Osteoblast (primary cell): Measurements from ENCODE around the gene HDAC4. TPM values are rescaled to one million over a fixed set of nuclear protein-coding genes. Genes with fewer than 3 reads are reported as not detected.
A peak's percentile ranks its signal among the peaks of the same experiment; 100 is the strongest.

Experiments used
- DNase-seq: peaks from one replicate; pipeline ENCODE4 v3.0.0; 2011; ENCODE audit warnings: low spot score, mixed read lengths; ENCODE audit not compliant: insufficient read length; ENCODE audit errors: missing footprints
- H2AFZ ChIP-seq: 2 replicates; pipeline ENCODE4 v1.6.0; 2011; ENCODE audit warnings: mild to moderate bottlenecking, low read length
- H3K27ac ChIP-seq: 2 replicates; pipeline ENCODE4 v1.5.1; 2011; ENCODE audit warnings: mild to moderate bottlenecking, low read depth, low read length, moderate library complexity
- H3K27me3 ChIP-seq: 2 replicates; pipeline ENCODE4 v1.6.0; 2012; ENCODE audit warnings: mild to moderate bottlenecking, control low read depth, inconsistent platforms, low read length, moderate library complexity; ENCODE audit not compliant: insufficient read depth
- H3K36me3 ChIP-seq: 2 replicates; pipeline ENCODE4 v1.5.1; 2011; ENCODE audit warnings: mild to moderate bottlenecking, low read length, control low read depth, moderate library complexity; ENCODE audit not compliant: insufficient read depth
- H3K4me1 ChIP-seq: 2 replicates; pipeline ENCODE4 v1.5.1; 2011; ENCODE audit warnings: mild to moderate bottlenecking, low read length, control low read depth, moderate library complexity; ENCODE audit not compliant: insufficient read depth
- H3K4me2 ChIP-seq: 2 replicates; pipeline ENCODE4 v1.6.0; 2011; ENCODE audit warnings: mild to moderate bottlenecking, low read length; ENCODE audit not compliant: insufficient read depth
- H3K4me3 ChIP-seq: fragments of 200-600 bp; sonication (generic); 3 replicates; pipeline ENCODE4 v1.5.1; 2012; ENCODE audit warnings: mild to moderate bottlenecking, low read length, inconsistent platforms; ENCODE audit not compliant: insufficient read depth
- H3K79me2 ChIP-seq: 2 replicates; pipeline ENCODE4 v1.6.0; 2012; ENCODE audit warnings: mild to moderate bottlenecking, low read length, control low read depth, inconsistent platforms; ENCODE audit not compliant: insufficient read depth
- H3K9me3 ChIP-seq: 2 replicates; pipeline ENCODE4 v1.5.1; 2011; ENCODE audit warnings: low read depth, low read length, control low read depth
- H4K20me1 ChIP-seq: 2 replicates; pipeline ENCODE4 v1.6.0; 2012; ENCODE audit warnings: mild to moderate bottlenecking, low read length, control low read depth; ENCODE audit not compliant: insufficient read depth
- CTCF ChIP-seq: IDR thresholded peaks from 2 replicates; pipeline ENCODE4 v1.5.1; 2011; ENCODE audit warnings: mild to moderate bottlenecking, low read depth, low read length, moderate library complexity; ENCODE audit errors: extremely low read depth
- total RNA-seq: library from RNA; depleted of rRNA; stranded (reverse); fragments of >200 nt; gene quantifications from 2 replicates; pipeline ENCODE4 v1.2.3, GENCODE V29; 2012

HDAC4 gene
- total RNA-seq, 1 donor = 30.8 TPM

DNA sequence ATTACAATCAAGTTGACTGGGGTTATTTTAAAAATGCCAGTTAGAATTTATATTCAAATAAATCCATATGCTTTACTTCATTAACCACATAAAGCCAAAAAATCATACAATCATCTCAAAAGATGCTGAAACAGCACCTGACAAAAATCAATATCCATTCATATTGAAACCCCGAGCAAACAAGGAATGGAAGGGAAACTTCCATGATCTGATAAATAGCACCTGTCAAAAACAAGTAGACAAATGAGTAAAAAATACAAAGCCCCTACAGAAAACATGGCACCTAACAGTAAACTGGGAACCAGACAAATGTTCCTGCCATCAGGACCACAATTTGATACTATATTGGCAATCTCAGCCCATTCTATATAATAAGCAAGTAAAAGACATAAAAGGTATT, 227.5 kb downstream of the HDAC4 start:
- no peak overlapping the region for H3K4me3 ChIP-seq
- H3K36me3 ChIP-seq = no peaks in the 10 kb centered on the region
- no peaks in the 10 kb centered on the region for H3K27me3 ChIP-seq
- no peaks in the 10 kb centered on the region for H3K4me1 ChIP-seq
- no peaks in the 10 kb centered on the region for H4K20me1 ChIP-seq
- TF ChIP-seq CTCF = no peak
- no peak for DNase-seq
- no peak overlapping the region for H2AFZ ChIP-seq
- H3K27ac ChIP-seq = no peak overlapping the region
- no peaks in the 10 kb centered on the region for H3K79me2 ChIP-seq
- H3K9me3 ChIP-seq = no peaks in the 10 kb centered on the region
- H3K4me2 ChIP-seq = no peak overlapping the region

- no peaks in the 10 kb centered on the region for H3K4me1 ChIP-seq
- H3K27ac ChIP-seq = no peak overlapping the region
- no peak for DNase-seq
- H3K79me2 ChIP-seq = no peaks in the 10 kb centered on the region
- H4K20me1 ChIP-seq = no peaks in the 10 kb centered on the region
- no peak for TF ChIP-seq CTCF
- H3K9me3 ChIP-seq = no peaks in the 10 kb centered on the region
- no peak overlapping the region for H2AFZ ChIP-seq
- no peak overlapping the region for H3K4me3 ChIP-seq
- no peaks in the 10 kb centered on the region for H3K27me3 ChIP-seq
- no peaks in the 10 kb centered on the region for H3K36me3 ChIP-seq
- H3K4me2 ChIP-seq = no peak overlapping the region
Observed at GRCh38 chr2:239171643-239172042, 229.2 kb downstream of the HDAC4 start.

DNA sequence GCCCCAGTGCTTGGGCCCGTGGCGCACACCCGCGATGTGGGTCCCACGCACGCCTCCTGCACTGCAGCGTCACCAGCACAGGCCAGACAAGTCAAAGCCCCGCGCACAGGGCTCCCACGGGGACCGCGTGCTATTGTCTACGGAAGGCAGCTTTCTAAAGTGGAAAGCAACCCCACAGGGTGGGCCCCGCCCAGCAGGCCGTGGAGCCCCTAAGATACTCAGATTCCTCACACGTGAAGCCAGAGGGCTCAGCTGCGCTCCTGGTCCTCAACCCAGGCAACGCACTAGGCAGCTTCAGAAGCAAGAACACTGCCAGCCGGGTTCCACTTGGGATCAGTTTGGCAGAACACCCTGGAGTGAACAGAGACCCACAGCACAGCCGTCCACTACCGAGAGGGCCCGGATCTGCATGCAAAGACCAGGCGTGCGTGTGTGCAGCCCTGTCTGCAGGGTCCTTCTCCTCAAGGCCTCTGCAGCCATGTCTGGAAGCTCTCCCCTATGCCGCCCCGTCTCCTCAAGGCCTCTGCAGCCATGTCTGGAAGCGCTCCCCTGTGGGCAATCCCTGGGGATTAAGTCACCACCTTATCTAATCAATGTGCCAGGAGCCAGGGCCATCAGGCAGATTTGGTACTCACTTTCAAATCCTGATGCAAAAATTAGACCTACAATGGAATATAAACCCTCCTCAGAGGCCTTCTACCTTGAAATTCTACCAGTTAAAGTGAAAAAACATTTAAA, 231.3 kb downstream of the HDAC4 start:
- TF ChIP-seq CTCF = no peak
- no peaks in the 10 kb centered on the region for H3K27me3 ChIP-seq
- H2AFZ ChIP-seq = no peak overlapping the region

DNA sequence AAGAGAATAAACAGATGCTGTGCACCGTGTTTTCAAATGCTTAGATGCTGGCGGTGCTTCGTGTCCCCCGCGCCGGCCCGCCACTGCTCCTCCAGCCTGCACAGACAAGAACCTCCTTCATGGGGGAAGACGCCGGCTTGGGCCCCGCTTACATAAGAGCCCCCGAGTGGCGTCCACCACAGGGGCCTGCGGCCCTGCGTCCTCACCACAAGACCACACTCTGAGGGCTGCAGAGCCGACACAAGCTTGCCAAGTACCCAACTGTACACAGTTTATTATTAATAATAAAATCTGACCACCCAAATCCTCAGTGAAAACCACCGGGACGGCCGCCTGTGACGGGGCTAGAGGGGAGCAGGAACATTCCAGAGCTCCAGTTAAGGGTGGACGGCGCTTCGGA, 232.2 kb downstream of the HDAC4 start:
- Histone ChIP-seq H4K20me1 (no peaks in the 10 kb centered on the region), H3K27me3 (no peaks in the 10 kb centered on the region), H3K9me3 (no peaks in the 10 kb centered on the region), H3K27ac (no peak overlapping the region), H3K4me3 (no peak overlapping the region), H3K4me2 (no peak overlapping the region), H3K36me3 (no peaks in the 10 kb centered on the region), H3K4me1 (no peaks in the 10 kb centered on the region), H2AFZ (no peak overlapping the region), H3K79me2 (no peaks in the 10 kb centered on the region)
- TF ChIP-seq CTCF = no peak
- peak; percentile 21 for DNase-seq

More for the DNA sequence above, 231.3 kb downstream of the HDAC4 start:
- Histone ChIP-seq H3K9me3 (no peaks in the 10 kb centered on the region), H3K36me3 (no peaks in the 10 kb centered on the region), H3K4me3 (no peak overlapping the region), H3K4me1 (no peaks in the 10 kb centered on the region), H4K20me1 (no peaks in the 10 kb centered on the region), H3K79me2 (no peaks in the 10 kb centered on the region), H3K4me2 (no peak overlapping the region), H3K27ac (no peak overlapping the region)
- peak; percentile 46 for DNase-seq
